ENCODE results near the gene SLC38A10.
"Not testable (repeated sequence)": the region's sequence is repeated elsewhere in the genome, so short reads cannot be mapped to it uniquely, and the experiment has no call there.

Gene SLC38A10

DNA sequence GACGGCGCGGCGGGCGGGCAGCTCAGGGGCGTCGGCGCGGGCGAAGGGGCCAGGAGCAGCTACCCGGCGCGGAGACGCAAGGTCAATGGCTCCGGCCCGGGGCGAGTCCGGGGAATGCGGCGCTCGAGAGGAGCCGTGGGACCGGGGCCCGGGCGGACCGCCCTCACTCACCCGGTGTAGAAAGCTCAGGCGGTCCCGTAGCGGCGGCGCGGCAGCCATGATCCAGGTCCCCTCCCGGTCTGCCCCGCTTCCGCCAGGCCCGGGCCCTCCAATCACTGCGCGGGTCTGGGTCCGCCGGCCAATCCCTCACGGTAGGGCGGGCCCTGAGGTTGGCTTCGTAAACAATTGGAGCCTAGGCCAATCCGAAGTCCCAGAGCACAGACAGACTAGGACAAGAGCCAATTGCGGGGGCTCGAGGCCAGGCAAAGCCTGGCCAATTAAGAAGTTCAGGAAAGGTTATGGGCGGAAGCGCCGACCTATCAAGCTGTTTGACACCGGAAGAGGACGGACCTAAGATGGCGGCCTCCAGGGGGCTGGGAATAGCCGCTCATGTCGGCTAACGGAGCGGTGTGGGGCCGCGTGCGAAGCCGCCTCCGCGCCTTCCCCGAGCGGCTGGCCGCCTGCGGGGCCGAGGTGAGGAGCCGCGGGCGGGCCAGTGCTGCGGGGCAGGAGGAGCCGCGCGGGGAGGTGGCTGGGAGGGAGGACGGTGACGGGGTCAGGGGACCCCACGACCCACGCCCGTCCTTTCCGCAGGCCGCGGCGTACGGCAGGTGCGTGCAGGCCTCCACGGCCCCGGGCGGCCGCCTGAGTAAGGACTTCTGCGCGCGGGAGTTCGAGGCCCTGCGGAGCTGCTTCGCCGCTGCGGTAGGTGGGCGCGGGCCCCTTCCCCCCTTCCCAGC, 56.0 kb downstream of the SLC38A10 start, which contains the start of the genes NDUFAF8 and TEPSIN:
Gene NDUFAF8 (plus strand): TSS at position 504 of the 899 bp plus-strand sequence. CDS start 46 bp downstream, at position 550.
Gene TEPSIN (minus strand): TSS at position 241 of the 899 bp plus-strand sequence. CDS start 22 bp downstream, at position 219.
- DNase-seq: peak; percentile 99

DNA sequence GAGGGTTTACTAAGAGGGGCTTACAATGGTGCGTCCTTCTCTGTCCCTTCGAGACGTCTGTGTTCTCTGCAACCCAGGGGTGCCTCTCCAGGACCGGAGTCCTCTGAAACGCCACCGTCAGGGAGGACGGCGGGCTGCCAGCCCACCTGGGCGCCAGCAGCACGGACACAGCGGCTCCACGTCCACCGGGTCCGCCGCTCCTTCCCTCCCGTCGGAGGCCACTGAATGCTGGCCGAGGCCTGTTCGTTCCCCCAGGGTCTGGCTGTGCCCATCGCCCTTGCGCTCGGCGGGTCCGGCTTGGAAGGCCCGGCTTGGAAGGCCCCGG, 56.7 kb downstream of the SLC38A10 start:
- no peak for DNase-seq

DNA sequence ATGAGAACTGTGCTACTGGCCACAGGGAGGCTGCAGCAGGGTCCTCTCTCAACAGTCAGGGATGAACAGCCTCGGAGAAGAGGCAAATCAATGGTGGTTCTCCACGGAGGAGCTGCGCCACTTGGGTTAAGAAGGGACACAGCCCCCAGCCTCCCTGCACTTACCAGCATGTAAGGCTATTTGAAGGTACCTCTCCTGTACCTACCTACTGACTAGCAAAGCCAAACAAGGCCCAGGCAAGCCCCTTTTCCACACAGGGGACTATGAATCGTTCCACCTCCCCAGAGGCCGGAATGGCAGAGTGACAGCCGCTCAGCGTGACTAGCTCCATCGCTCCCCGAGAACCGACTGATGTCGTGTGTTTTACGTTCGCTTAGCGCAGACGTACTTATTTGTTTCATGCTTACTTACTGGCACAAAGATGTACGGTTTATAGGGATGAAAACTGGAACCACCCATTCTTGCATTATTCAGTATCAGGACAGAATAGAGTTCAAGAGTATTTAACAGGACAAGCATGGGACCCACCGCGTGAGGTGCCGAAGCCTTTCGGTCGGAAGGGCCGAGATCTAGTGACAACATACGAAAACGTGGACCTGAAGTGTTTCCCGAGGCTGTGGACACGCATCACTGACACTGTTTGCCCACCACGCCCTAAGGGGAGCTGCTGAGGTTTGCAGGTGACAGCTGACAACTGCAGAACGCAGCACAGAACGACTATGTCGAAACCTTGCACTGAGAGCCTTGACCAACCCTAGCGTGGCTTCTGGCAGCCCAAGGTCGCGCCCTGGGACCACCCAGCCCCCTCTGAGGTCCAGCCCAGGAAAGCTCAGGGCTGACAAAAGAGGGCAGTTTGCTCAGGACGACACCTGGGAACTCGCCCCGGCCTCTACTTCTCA, 57.3 kb downstream of the SLC38A10 start:
- no peak for DNase-seq

DNA sequence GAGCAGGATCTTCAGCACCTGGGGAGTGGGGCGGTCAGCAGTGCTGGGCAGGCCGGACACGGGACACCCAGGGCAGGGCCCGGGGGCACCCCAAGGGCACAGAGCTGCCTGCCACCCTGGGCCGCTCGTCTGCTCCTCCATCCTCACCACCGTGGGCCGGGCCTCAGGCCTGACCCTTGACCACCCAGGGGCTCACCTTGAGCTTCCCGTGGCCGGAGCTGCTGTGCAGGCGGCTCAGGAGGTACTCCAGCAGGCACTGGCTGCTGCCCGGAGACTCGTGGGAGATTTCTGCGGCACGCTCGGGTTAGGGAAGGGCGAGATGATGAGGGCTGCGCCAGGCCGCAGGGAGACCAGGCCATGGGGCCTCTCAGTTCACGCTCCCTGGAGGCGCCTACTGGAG, 58.3 kb downstream of the SLC38A10 start:
- no peak for DNase-seq

DNA sequence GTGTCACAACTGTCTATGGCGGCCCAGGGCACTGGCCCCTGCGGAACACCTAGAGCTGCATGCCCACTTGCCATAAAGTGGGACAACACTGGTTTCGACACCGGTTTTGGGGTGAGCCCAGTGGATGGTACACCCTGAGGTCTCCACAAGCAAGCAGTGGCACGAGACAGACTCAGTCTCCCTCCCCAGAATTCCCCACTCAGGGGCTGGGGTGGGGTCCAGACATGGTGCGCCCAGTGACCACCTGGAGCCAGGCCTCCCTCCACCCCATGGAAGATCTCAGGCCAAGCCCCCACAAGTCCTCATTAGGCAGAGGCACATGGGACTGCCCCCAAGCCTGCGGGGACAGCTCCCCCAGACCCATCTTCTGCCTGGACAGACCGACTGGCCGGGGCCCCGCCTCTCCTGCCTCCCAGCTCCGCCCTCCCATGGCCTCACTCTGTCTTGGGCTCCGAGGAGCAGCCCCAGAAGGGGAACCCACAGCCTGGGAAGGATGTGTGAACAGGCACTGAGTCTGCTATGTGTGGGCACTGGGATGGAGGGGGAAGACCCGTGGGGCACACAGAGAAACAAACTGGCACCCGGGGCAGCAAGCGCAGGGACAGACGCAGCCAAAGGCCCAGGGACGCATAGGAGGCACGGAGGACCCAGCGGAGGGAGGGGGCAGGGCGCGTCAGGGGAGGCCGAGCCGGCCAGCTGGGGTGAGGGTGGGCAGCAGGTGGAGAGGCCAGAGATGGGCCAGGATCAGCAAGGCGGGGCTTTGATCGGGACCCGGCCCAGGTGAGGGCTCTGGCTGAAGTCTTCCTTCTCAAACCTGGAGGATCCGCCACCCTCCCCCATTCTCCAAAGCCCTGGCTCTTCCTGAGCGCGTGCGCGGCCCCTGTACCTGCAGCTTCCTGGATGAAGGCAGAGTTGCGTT, 59.0 kb downstream of the SLC38A10 start:
- DNase-seq: no peak

DNA sequence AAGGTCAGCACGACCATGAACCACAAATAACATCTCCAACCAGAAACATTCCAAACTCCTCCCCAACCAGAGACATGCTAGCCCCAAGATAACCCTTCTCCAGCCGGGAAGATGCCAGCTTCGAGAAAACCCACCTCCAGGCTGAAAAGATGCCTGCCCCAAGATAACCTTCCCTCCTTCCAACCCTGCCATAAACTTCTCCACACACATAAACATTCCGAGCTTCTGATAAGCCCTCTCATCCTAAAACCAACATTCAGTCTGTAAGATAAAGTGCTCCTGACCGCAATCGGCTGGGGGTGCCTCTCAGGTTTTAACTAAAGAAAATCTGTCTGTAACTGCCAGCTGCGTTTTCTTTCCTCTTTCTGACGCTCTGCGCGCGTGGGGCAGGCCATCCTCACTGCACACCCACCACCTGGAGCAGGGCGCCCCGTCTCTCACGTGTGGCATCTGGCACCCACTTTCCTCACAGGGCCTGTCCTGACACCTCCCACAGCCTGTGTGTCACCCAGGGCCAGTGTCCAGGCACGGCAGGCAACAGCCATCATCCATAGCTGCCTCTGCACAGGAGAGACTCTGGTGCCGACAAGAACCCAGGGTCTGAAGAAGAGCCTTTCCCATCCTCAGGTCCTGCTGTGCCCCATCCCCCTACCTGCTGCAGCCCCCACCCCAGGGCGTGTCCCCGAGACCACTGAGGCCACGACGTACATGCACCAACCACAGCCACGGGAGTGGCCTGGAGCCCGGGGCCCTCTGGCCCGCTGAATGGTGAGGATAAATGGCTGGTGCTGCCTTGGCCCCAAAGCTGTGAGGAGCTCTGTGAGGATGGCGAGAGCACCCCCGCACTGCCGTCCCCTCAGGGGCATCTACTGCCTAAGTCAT, 59.9 kb downstream of the SLC38A10 start:
- no peak for DNase-seq

DNA sequence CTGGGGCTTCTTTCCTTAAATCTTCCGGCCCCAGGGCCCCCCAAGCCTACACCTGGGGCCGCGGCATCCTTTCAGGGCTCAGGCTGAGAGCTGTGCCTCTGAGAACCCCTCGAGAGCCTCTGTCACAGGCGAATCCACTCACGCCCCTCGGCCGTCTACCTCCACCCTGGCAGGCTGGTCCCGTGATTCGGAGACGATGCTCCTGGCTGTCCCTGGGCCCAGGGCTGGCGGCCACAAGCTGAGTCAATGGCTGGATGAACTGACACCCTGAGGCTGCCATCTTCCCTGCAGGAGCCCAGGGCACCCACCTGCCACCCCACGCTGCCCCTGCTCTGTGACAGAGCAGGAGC, 60.6 kb downstream of the SLC38A10 start:
- no peak for DNase-seq

DNA sequence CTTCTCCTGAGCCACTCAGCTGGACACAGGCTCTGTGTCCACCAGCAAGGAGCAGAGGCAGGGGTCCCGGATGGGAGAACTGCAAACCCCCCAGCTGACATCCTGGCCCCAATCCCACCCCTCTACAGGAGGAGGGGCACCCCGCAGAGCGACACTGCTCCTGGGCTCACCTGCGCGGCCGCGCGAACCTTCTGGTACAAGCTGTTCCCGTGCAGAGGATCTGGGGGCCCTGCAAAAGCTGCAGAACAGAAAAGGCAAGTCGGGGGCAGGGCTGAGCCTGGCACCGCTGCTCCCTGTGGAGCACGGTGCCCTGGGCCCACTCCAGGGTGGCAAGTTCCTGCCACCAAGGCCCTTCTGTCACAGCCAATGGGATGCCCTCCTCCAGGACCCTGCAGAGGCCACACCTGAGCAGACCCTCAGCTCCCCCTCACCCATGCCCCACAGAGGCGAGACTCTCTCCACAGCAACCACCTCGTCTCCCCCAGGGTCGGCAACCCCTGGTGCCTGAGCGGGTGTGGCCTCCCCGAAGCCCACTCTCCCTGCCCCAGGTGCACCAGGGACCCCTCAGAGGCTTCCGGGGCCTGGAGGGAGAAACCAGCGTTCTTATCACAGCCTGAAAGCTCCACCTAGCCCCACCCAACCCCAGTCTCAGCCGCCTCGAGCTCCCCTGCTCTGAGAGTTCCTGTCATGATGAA, 61.1 kb downstream of the SLC38A10 start:
- no peak for DNase-seq

DNA sequence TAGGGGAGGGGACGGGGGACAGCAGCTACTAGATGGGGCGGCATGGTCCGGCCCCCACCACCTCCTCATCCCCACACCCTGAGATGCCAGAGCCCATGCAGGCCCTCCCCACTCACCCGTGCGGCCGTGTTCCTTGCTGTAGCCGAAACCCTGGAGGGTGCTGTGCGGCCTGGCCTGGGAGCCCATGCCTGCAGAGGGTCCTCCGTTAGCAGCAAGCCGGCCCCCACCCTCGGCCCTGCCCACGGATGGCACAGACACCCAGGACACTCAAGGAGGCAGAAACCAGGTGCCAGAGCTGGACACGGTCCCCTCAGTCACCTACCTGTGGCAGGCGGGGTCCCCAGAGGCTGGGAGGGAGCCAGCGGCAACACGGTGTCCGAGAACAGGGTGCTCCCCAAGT, 61.8 kb downstream of the SLC38A10 start:
- DNase-seq: no peak

DNA sequence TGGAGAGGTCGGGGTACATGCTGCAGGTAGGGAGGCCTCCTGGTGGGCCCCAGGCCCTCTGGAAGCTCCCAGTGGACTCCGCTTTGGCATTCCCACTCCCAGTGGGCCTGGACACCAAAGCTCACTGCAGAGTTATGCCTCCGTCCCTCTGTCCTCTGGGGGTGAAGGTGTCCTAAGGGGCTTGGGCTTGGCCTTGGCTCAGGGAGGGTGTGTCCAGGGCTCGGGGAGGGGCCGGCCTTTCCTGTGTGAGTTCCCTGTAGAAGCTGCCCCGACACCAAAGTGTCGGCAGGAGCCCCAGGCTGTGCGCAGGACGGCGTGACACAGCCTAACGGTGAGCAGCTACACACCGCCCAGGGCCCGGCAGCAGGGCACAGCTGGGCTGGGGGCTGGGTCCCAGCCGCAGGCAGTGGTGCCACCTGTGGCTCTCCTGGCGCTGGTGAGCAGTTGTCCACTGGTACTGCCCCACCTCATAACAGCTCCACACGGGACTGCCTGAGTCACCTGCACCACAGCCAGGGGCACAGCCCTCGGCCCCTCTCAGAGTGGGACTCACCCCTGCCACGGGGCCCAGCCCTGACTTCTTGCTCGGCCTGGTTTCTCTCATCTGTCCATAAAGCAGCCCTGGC, 62.4 kb downstream of the SLC38A10 start:
- DNase-seq: no peak

DNA sequence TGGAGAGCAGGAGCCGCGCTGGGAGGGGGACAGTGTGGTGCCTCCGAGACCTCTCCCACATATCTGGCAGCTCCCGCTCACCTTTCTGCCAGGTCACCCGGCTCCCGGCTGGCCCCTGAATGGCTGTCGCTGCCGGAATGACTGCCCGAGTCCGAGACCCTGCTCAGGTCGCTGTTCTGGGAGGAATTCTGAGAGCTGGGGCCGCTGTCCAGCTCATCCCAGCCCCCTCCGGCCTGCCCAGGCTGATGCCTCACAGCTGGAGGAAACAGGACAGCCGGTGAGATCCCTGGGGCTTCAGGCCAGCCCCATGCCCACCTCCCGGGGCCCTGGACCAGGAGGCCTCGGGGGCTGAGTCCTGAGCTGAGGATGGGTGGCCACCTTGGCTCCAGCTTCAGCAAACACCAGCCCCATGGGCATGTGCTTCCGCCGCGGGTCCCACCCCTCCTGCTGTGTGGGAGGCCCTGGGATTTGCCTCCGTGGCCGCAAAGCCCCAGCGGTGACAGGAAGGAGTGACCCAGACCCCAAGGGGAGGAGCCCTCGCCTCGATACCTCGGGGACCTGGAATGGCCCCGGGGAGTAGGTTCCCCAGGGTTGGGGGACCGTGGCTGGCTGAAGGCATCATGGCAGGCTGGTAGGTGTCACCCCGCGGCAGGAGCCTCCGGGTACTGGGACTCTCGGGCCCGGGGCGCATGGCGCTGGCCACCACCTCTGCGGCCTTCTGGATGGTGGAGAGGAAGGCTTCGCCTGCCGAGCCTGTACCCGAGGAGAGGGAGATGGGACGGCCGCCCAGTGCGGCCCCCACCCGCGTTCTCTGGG, 63.1 kb downstream of the SLC38A10 start:
- no peak for DNase-seq

DNA sequence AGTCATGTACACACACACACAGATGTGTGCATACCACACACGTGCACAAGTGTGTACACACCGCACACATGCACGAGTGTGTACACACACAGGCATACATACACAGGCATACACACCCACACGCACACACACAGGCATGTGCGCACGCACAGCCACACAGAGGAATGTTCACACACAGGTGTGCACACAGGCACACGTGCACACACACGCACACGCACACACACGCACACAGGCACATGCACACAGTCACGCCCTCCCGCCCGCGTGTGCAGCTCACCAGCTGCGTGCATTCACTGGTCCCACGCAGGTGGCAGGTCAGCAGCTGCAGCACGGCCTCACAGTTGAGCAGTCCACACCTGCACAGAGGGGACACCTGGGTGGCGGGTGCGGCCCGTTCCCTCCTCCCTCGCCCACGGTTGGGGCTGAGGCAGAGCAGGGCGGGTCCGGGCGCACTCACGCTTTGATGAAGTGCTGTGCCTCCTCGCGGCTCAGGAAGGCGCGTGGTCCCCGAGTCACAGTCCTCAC, 63.9 kb downstream of the SLC38A10 start:
- no peak for DNase-seq

DNA sequence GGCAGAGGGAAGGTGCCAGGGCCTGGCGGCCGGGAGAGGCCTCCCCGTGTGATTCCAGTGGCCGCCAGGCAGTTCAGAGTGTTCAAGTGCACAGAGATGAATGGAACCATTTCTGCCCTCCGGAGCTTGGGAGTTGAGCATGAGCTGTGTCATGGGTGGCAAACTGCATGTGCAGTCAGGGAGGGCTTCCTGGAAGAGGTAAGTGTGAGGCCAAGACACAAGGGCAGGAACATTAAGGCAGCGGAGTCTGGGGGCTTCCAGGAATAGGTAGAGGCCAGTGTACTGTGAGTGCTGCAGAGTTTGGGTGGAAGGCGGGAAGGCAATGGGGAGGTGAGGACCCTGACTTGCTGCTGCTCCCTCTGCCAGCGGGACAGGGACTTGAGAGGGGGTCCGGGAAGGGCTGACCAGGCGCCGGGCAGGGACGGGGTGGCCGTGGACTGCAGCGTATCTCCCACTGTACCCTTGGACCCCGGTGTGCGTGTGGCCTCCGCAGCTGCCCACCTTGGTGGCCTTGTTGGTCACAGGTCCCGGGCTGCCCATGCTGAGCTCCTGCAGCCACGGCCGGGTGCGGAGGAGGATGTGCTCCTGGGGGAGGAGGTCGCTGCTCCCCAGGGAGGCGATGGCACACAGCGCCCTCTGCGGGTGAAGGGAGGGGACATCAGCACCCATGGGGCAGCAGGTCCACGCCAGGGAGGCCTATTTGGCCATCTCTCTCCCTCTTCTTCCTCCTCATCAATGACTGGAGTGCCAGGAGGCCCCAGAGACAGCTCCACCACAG, 64.9 kb downstream of the SLC38A10 start:
- no peak for DNase-seq

DNA sequence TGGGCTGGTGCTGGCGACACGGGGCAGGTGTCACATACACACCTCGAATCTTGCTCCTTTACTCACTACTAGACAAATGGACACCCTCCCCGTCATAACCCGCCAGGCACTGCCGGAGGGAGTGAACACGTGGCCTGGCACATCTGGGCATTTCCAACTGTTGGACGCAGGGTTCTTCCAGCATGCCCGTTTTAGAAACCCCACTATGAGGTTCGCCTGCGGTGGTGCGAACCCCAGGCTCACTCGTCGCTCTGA, 65.5 kb downstream of the SLC38A10 start:
- DNase-seq: no peak

DNA sequence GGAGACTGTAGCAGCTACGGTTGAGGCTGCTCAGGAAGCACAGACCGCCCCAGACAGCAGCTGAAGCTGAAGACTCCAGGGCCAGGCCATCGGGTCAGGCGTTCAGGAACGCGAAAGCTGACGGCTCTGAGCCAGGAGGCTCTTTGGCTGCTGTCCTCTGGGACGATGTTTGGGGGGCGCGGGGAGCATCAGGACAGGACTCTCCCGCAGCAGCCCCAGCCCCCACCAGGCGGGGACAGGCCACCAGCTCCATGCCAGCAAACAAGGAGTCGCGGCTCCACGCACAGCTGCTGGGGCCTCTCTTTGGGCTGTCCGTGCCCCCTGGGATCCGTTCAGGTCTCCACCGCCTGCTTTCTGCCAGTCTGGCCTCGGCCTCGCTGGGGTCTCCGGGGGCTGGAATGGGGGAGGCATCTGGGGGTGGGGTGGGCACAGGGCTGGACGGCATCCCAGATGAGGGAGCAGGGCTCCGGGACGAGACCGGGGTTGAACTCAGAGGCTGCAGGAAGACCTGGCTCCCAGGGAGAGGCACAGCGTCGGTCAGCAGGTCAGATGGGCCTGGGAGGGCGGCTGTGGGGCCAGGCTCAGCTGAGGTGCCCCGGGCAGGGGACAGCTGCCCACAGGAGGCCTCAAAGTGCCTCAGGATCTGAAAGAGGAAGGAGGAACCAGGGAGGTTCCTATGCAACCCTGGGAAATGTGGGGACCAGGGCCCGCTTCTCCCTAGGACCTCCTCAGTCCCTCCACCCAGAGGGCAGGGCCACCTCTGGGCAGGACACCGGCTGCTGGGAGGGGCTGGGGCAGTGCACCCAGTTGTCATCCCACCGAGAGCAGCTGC, 66.1 kb downstream of the SLC38A10 start:
- no peak for DNase-seq

DNA sequence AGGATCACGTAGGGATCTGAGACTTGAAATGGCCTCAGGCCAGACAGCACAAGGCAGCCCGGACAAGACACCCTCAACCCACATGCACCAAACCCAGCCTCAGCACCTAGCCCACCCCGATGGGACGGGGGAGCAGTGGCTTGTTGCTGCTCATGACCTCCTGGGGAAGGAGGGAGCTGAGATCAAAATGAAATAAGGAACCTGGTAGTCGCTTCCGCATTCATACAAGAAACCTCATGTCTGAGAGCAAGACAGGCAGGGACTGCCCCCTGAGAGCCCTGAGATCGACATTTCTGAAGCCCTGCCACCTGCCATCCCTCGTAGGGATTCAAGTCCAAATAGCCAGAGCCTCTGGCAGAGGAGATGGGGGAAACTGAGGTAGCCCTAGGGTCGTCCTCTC, 66.7 kb downstream of the SLC38A10 start:
- DNase-seq: no peak

DNA sequence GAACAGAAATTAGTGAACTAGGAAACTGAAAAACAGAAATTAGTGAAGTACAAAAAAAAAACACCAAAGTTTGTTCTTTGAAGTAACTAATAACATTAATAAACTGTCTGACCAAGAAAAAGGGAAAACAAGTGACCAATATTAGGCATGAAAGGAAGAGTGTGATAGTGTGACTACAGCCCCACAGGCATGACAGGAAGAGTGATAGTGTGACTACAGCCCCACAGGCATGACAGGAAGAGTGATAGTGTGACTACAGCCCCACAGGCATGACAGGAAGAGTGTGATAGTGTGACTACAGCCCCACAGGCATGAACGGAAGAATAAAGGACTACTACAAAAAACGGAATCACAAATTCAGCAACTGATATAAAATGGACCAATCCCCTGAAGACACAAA, 67.5 kb downstream of the SLC38A10 start:
- not testable (repeated sequence) for DNase-seq

DNA sequence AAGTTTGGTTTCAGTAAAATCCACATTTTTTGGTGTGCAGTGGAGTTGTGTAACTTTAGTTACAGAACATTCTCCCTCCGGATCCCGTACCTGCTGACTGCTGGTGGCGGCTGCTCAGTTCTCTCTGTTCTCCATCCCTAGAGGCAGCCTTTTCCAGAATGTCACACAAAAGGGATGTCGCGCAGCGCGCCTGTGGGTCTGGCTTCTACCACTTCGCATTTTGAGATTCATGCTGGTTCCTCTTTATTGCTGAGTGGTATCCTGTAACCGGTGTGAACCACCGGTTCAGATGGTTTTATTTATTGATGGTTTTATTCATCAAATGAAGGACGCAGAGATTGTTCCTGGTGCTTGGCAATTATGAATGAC, 71.4 kb downstream of the SLC38A10 start:
- no peak for DNase-seq
